HG03196 (cell line): ENCODE results near the gene CXCL8.
"Not testable (repeated sequence)": the region's sequence is repeated elsewhere in the genome, so short reads cannot be mapped to it uniquely, and the experiment has no call there.

Experiments
- ATAC-seq: cut with Tn5 transposase; IDR thresholded peaks from one replicate; pipeline ENCODE4 v1.9.1; 2021; ENCODE audit not compliant: unreplicated experiment

CXCL8 gene

GRCh38 chr4:73743281-73743680 is 2.9 kb downstream of the CXCL8 start:
- no peak for ATAC-seq

GRCh38 chr4:73743795-73744194 is 3.4 kb downstream of the CXCL8 start:
- ATAC-seq, result no peak

DNA sequence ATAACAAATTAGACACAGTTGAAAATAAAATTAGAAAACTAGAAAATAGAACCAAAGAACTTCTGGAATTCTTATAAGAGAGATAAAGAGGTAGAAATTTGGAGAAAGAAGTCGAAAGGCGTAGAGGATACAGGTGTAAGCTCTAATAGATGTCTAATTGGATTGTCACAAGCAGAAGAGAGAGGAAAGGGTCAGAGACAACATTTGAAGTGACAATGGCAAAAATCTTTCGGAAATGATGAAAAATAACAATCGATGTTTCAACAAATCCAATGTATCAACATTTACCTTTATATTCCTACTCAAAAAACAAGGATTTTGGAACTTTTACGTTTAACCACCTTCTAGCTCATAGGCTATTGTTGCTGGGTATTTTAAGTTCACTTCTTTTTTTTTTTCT is 3.8 kb downstream of the CXCL8 start:
- no peak for ATAC-seq

- no peak for ATAC-seq
Measured at GRCh38 chr4:73750730-73751129, 10.4 kb downstream of the CXCL8 start.

GRCh38 chr4:73751166-73751565 is 10.8 kb downstream of the CXCL8 start:
- no peak for ATAC-seq

DNA sequence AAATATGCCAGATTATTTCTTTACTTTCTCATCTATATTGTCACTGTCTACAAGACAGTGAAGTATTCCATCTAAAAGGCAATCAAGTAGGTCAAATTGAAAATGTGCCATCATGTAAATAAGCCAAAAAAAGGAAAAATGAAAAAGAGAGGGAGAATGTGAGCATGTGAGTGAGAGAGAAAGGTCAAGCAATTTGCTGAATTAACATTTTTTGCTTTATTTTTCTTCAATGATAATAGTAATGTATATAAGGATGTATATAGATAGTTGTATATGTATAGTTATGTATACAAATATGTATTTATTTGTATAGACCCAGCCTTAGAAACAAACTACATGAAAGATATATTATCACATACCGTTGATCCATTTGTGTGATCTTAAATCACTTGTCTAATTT is 11.5 kb downstream of the CXCL8 start:
- no peak for ATAC-seq

- ATAC-seq, result no peak
Measured at GRCh38 chr4:73752424-73752823, 12.1 kb downstream of the CXCL8 start.

DNA sequence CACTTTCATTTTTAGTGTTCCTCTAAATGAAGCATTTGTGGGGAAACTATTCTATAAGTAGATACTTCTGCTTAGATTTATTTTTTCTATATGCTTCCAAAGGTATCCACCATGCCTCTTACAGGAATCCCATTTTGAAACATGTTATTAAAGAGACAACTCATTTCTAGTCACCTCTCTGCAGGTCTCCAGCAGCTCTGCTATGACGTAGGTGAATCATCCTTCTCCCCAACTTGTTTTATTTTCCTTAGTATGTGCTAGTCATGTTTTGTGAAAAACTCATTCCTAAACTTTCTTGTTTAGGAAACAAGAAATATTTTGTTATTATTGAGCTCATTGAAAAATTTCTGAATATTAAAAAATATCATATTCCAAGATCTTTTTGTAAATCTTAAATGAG is 12.8 kb downstream of the CXCL8 start:
- no peak for ATAC-seq

DNA sequence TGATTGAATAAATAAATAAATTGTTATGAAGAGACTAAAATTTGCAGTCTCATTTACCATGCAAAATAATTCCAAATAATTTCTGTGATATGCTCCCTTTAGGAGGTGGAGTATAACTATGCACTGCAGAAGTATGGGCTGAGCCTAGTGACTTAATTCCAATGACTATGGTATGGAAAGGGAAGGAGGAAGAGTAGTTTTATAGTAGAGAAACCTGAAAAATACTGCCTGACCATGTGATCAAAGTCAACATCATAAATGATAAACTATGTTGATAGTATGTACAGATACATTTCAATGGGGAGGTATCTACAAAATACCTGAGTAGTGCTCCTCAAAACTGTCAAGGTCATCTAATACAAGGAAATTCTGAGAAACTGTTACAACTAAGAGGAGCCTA is 14.6 kb downstream of the CXCL8 start:
- no peak for ATAC-seq

GRCh38 chr4:73759357-73759756 is 19.0 kb downstream of the CXCL8 start:
- no peak for ATAC-seq

DNA sequence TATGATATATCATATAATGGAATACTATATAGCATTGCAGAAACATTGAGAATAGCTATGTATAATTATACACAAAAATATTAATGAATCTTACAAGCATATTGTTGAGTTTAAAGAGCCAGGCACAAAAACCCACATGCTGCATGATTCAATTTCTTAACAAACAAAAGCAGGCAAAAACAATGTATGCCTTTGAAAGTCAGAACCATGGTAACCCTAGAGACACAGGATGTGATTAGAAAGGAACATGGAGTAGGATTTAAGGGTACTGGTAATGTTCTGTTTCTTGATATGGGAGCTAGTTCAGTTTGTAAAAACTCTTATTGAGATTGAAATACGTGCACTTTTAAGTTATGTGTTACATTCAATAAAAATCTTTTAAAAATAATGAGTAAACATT is 21.5 kb downstream of the CXCL8 start:
- ATAC-seq, result no peak

DNA sequence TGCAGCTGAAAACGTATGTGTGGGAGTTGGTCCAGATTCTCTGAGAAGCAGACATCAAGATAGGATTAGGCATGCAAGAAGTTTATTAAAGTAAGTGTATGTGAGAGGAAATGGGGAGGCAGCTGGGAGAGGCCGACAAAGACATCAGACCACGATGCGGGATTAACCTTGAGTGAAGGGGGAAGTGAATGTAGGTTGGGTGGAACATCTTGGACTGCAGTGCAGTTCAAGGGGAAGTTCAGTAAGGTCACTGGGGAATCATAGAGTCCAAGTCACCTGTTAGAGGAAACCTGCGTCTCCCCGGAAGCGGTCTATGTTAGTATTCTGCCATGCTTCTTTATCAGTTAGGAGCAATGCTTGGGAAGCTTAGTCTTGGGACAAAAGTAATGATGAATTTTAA is 22.0 kb downstream of the CXCL8 start:
- ATAC-seq, result peak; percentile 64

- ATAC-seq, result no peak
Measured at GRCh38 chr4:73763877-73764276, 23.5 kb downstream of the CXCL8 start.

DNA sequence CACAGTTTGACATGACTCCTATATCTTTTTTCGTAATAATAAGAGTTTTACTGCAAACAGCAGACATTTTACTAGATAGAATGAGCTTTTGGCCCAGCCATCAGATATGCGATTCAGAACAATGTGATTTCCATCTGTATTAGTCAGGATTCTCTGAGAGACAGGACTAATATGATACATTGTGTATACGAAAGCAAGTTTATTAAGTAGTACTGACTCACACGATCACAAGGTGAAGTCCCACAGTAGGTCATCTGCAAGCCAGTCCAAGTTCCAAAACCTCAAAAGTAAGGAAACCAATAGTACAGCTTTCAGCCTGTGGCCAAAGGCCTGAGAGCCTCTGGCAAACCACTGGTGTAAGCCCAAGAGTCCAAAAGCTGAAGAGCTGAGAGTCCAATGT is 24.1 kb downstream of the CXCL8 start:
- no peak for ATAC-seq

DNA sequence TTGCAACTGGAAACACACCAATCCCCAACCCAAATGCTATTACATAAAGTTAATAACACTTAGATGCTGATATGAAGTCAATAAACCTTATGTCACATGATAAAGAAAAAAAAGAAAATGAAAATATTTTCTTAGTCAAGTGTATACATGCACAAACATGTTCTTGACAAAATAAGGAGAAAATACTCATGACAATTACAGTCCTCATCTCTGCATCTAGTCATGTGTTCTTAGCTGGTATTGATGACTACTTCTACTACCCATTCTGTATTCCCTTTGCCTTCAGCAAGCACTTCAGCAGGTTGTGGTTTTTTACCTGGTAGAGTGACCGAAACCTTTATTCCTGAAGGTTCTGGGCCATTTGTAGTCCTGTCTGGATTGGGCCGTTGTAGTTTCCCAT is 24.9 kb downstream of the CXCL8 start:
- ATAC-seq, result no peak

- no peak for ATAC-seq
Measured at GRCh38 chr4:73770917-73771316, 30.5 kb downstream of the CXCL8 start.

DNA sequence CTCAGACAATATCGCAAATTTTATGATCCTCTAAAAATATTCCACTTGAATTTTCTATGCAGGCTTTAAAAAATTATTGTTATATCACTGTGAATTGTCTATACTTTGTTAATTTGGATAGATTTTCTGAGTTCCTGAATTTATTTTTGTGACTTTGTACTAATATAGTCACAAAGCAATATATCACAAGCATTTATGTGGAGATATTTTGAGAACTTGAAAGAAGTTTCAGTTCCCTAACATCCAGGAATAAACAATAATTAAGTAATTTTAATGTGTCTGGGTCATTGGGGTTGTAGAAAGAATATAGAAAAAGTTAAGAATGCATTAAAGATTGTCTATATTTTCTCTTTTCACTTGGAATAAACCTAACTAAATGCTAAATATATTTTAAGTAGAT is 32.0 kb downstream of the CXCL8 start:
- no peak for ATAC-seq

DNA sequence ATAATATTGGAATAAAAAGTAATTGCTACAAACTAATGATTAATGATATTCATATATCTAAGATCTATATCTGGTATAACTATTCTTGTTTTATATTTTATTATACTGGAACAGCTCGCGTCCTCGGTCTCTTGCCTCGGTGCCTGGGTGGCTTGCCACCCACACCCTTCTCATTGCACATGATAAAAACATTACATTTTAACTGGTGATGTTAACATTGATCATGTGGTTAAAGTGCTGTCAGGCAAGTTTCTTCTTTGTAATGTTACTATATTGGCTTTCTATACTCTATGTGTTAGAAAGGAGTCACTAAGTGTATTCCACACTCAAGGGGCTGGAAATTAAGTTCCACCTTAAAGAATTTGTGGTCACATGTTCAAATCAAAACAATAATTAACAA is 34.0 kb downstream of the CXCL8 start:
- not testable (repeated sequence) for ATAC-seq

DNA sequence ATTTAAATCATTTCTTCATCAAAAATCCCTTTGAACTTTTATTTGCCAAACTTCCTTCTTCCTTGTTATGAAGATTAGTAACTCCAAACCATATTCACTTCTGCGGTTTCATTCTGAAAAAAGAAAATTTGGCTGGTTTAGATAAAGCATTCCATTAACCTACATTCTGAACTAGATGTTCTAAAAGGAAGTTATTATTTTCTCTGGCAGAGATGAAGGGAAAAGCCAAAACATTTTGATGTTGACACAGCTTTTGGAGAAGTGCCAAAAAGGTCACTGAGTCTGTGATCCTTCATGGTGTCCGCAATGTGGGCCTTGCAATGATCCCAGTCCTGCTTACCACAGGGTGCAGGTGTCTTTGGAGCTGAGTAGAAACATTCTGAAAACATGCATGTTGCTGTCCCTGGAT is 36.0 kb downstream of the CXCL8 start:
- ATAC-seq, result no peak

DNA sequence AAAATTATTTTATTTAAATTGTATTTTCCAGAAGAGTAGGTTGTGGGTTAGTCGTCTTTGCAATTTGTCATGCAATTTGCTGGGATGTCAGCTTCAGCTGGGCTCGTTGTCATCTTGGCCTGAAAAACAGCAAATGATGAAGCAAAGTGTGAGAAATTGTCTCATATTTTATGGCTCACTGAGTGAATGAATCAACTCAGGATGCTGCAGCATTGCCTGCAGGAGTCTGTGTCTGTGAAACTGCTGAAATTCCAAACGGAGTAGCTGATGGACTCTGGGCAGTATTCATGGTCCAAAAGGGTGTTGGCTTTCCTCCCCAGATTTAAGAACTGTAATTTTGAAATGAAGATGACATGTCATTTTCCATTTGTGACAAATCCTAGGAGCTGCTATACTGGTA is 37.2 kb downstream of the CXCL8 start:
- no peak for ATAC-seq

DNA sequence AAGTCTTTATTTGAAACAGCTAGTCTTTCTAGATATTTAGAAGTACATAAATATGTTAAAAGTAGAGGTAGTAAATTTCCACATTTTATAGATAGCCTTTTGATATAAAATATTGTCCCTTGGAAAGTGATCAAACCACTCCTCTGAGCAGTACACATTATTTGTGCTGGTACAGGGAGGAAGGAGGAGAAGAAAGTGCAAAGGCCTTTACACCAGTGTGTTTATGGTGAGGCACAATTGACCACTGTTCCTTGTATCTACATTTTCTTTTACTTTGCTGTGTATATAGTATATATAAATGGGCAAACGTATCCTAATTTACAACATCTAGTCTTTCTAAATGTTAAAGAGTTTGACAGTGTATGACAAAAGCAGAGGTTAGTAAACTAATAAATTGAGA is 39.9 kb downstream of the CXCL8 start:
- no peak for ATAC-seq

DNA sequence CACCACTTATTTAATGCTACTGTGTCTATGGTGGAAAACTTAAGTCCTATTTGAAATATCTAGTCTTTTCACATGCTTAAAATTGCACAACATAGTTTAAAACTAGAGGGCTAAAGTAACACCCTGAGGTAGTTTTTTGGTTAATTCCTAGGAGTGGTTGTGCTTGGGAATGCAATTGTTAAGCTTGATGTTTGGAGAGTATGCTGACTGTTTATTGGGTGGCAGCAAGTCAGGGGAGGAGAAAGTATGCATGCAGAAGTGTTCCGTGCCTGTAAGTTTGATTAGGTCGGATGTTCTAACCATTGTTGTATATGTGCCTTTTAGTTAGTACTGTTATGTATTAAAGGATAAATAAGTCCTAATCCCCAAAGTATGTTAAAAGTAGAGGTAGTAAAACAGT is 40.5 kb downstream of the CXCL8 start:
- ATAC-seq, result no peak

GRCh38 chr4:73788411-73788810 is 48.0 kb downstream of the CXCL8 start:
- no peak for ATAC-seq
